Lower leg skin (tissue), 4 donors: ENCODE results near the gene CFAP58. TPM values are rescaled to one million over a fixed set of nuclear protein-coding genes. Genes with fewer than 3 reads are reported as not detected.

Source experiments
- DNase-seq, 2 donors: peaks; one replicate each; pipeline ENCODE4 v3.0.0-alpha.2; 2019; ENCODE audit warnings: low spot score in 2 of 2
- H3K4me3 ChIP-seq: fragments of 200-600 bp; sonication (generic); 2 replicates; pipeline ENCODE4 v1.5.1; 2017; ENCODE audit warnings: mild to moderate bottlenecking, low read depth; ENCODE audit not compliant: poor library complexity, severe bottlenecking
- CTCF ChIP-seq, 3 donors: fragments of 450-650 bp; IDR thresholded peaks; one replicate each; pipeline ENCODE4 v1.5.1; 2016; ENCODE audit warnings: antibody characterized with exemption in 3 of 3, mild to moderate bottlenecking in 3 of 3, moderate library complexity in 2 of 3
- POLR2A ChIP-seq, 2 donors: fragments of 450-650 bp; IDR thresholded peaks; one replicate each; pipeline ENCODE4 v1.6.1; 2016 to 2017; ENCODE audit warnings: antibody characterized with exemption in 2 of 2, mild to moderate bottlenecking in 1 of 2, moderate library complexity in 1 of 2
- WGBS, 2 donors: methylation state at CpG; one replicate each; pipeline ENCODE4 v1.1.5; 2018; 5-methylcytosine and 5-hydroxymethylcytosine counted together
- intact Hi-C: fragments of 100-400 bp; cut with DNase I; formaldehyde crosslinking; loops from one replicate; pipeline ENCODE4 v1.15.0; 2023; ENCODE audit warnings: low total_unique reads
- total RNA-seq, 4 donors: library from RNA; depleted of rRNA; stranded (reverse); fragments of >200 nt; gene quantifications; one replicate each; pipeline ENCODE4 v1.1.0, GENCODE V29; 2016

The CFAP58 gene
- total RNA-seq, result under 1 TPM in 3 of 4 donors, not detected in 1; 0.42 to 0.55 (median 0.44) TPM

GRCh38 chr10:104353325-104354048 is at the start of gene CFAP58:
CFAP58 (plus strand) TSS chr10:104353833; CDS start chr10:104353898, 65 bp downstream.
- WGBS, 2 donors, result 1 to 2% methylated on average over 43 of the region's 43 CpGs
- no peak within 1 kb of the TSS for H3K4me3 ChIP-seq
- TF ChIP-seq CTCF (IDR thresholded peaks at IDR 0.05) (no peak), POLR2A (IDR thresholded peaks at IDR 0.05) (no peak)
- intact Hi-C loops, result no loop called here
- peak; percentile 92 to 98 for DNase-seq

DNA sequence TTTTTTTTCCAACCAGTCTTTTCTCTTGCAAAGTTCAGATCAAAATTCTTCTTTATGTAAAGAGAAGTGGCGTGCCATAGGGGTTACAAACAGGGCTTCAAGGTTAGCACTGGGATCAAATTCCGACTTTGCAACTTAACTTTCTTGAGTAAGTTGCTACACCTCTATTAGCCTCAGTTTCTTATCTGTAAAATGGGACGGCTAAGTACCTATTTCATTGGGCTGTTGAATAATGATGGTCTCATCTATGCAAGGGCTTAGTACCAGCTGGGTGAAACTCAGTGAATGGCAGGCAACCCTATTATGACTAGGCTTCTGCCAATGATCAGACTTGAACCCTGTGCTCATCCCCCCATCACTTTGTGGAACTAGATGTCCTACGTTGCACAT is 49.3 kb upstream of the CFAP58 start:
- DNase-seq, result no peak
- WGBS, 2 donors, result 91 to 97% methylated on average over 4 of the region's 4 CpGs
- H3K4me3 ChIP-seq, result no peak overlapping the region
- intact Hi-C loops, result no loop called here
- no peak for TF ChIP-seq CTCF (IDR thresholded peaks at IDR 0.05)

GRCh38 chr10:104304927-104305326 is 48.7 kb upstream of the CFAP58 start:
- intact Hi-C loops, result no loop called here
- WGBS, 2 donors, result 54 to 60% methylated on average over 8 of the region's 8 CpGs
- DNase-seq, result no peak
- no peak overlapping the region for H3K4me3 ChIP-seq
- TF ChIP-seq CTCF (IDR thresholded peaks at IDR 0.05), result no peak
- no peak for TF ChIP-seq POLR2A (IDR thresholded peaks at IDR 0.05)

DNA sequence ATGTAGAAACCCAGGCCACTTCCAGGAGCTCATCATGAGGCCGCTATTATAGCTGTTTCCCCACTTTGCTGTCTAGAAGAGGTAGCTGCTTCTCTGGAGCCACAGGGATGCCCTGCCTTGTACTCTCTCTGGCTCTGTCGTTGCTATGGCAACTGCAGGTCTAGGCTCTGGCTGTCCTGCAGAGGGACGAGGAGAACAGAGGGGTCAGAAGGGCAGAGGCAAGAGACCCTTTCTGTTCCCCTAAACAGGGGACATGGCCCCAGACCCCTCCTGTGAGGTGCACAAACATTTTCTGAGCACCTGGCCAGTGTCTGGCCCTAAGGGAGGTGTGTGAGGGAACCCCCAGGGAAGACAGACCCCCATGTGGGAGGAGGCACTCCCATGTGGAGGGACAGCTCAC is 46.7 kb upstream of the CFAP58 start:
- intact Hi-C loops, result no loop called here
- H3K4me3 ChIP-seq, result no peak overlapping the region
- TF ChIP-seq CTCF (IDR thresholded peaks at IDR 0.05), result no peak
- no peak for TF ChIP-seq POLR2A (IDR thresholded peaks at IDR 0.05)
- 86 to 88% methylated on average over 3 of the region's 3 CpGs for WGBS, 2 donors
- no peak for DNase-seq

GRCh38 chr10:104307576-104308438 is 45.8 kb upstream of the CFAP58 start:
- TF ChIP-seq POLR2A (IDR thresholded peaks at IDR 0.05) (no peak), CTCF (IDR thresholded peaks at IDR 0.05) (no peak)
- 75 to 86% methylated on average over 9 to 10 of the region's 10 CpGs for WGBS, 2 donors
- DNase-seq, result no peak
- H3K4me3 ChIP-seq, result no peak overlapping the region
- intact Hi-C loops, result no loop called here
